ENCODE measurements around the gene ANAPC10. TPM values are rescaled to one million over a fixed set of nuclear protein-coding genes. Genes with fewer than 3 reads are reported as not detected.

The ANAPC10 gene
- total and polyA plus RNA-seq, 2 experiments from 2014 or later = 34.4 to 59.2 TPM

DNA sequence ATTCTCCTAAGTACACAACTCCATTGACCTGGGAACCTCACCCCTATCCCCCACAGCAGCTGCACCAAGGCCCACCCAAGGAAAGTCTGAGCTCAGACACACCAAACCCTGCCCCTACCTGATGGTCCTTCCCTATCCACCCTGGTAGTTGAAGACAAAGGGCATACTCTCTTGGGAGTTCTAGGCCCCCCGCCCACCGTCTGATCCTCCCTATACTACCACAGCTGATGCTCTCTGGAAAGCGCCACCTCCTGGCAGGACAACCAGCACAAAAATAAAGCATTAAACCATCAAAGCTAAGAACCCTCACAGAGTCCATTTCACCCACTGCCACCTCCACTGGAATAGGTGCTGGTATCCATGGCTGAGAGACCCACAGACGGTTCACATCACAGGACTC lies 83.6 kb downstream of the ANAPC10 start:
- Histone ChIP-seq H3K27ac (ENCODE audit: low read depth) (no peak overlapping the region; the same call in 1 of the 2 replicates), H3F3A (replicated peaks; ENCODE audit: low read depth) (no peaks in the 10 kb centered on the region), H3K36me3 (ENCODE audit: insufficient read depth) (no peaks in the 10 kb centered on the region), H3K27me3 (ENCODE audit: insufficient read depth) (no peaks in the 10 kb centered on the region), H4K20me1 (replicated peaks; ENCODE audit: insufficient read depth) (no peaks in the 10 kb centered on the region), H2AFZ (no peak overlapping the region), H3K4me3 (no peak overlapping the region), H3K4me2 (no peak overlapping the region), H3K79me2 (replicated peaks; ENCODE audit: insufficient read depth) (peaks cover 52% of the 10 kb centered on the region), H3K4me1 (ENCODE audit: insufficient read depth) (peaks cover 5% of the 10 kb centered on the region; the same call in 1 of the 2 replicates), H3K9me2 (ENCODE audit: insufficient read depth) (no peaks in the 10 kb centered on the region)
- ATAC-seq = peak; percentile 31; the same call in 2 of the 3 replicates
- peak; percentile 35 for DNase-seq (ENCODE audit: low spot score)
- H3K4me1 Mint-ChIP-seq = peaks cover 16% of the 10 kb centered on the region
- H3K4me3 Mint-ChIP-seq = no peak overlapping the region
- H3K27ac Mint-ChIP-seq = peak overlapping the region; percentile 89
- TF ChIP-seq, protein P1, sequence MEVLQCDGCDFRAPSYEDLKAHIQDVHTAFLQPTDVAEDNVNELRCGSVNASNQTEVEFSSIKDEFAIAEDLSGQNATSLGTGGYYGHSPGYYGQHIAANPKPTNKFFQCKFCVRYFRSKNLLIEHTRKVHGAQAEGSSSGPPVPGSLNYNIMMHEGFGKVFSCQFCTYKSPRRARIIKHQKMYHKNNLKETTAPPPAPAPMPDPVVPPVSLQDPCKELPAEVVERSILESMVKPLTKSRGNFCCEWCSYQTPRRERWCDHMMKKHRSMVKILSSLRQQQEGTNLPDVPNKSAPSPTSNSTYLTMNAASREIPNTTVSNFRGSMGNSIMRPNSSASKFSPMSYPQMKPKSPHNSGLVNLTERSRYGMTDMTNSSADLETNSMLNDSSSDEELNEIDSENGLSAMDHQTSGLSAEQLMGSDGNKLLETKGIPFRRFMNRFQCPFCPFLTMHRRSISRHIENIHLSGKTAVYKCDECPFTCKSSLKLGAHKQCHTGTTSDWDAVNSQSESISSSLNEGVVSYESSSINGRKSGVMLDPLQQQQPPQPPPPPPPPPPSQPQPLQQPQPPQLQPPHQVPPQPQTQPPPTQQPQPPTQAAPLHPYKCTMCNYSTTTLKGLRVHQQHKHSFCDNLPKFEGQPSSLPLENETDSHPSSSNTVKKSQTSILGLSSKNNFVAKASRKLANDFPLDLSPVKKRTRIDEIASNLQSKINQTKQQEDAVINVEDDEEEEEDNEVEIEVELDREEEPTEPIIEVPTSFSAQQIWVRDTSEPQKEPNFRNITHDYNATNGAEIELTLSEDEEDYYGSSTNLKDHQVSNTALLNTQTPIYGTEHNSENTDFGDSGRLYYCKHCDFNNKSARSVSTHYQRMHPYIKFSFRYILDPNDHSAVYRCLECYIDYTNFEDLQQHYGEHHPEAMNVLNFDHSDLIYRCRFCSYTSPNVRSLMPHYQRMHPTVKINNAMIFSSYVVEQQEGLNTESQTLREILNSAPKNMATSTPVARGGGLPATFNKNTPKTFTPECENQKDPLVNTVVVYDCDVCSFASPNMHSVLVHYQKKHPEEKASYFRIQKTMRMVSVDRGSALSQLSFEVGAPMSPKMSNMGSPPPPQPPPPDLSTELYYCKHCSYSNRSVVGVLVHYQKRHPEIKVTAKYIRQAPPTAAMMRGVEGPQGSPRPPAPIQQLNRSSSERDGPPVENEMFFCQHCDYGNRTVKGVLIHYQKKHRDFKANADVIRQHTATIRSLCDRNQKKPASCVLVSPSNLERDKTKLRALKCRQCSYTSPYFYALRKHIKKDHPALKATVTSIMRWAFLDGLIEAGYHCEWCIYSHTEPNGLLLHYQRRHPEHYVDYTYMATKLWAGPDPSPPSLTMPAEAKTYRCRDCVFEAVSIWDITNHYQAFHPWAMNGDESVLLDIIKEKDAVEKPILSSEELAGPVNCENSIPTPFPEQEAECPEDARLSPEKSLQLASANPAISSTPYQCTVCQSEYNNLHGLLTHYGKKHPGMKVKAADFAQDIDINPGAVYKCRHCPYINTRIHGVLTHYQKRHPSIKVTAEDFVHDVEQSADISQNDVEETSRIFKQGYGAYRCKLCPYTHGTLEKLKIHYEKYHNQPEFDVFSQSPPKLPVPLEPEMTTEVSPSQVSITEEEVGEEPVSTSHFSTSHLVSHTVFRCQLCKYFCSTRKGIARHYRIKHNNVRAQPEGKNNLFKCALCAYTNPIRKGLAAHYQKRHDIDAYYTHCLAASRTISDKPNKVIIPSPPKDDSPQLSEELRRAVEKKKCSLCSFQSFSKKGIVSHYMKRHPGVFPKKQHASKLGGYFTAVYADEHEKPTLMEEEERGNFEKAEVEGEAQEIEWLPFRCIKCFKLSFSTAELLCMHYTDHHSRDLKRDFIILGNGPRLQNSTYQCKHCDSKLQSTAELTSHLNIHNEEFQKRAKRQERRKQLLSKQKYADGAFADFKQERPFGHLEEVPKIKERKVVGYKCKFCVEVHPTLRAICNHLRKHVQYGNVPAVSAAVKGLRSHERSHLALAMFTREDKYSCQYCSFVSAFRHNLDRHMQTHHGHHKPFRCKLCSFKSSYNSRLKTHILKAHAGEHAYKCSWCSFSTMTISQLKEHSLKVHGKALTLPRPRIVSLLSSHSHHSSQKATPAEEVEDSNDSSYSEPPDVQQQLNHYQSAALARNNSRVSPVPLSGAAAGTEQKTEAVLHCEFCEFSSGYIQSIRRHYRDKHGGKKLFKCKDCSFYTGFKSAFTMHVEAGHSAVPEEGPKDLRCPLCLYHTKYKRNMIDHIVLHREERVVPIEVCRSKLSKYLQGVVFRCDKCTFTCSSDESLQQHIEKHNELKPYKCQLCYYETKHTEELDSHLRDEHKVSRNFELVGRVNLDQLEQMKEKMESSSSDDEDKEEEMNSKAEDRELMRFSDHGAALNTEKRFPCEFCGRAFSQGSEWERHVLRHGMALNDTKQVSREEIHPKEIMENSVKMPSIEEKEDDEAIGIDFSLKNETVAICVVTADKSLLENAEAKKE (CRISPR knock-in tag; IDR thresholded peaks at IDR 0.05) = no peak
- TF ChIP-seq, protein P2, sequence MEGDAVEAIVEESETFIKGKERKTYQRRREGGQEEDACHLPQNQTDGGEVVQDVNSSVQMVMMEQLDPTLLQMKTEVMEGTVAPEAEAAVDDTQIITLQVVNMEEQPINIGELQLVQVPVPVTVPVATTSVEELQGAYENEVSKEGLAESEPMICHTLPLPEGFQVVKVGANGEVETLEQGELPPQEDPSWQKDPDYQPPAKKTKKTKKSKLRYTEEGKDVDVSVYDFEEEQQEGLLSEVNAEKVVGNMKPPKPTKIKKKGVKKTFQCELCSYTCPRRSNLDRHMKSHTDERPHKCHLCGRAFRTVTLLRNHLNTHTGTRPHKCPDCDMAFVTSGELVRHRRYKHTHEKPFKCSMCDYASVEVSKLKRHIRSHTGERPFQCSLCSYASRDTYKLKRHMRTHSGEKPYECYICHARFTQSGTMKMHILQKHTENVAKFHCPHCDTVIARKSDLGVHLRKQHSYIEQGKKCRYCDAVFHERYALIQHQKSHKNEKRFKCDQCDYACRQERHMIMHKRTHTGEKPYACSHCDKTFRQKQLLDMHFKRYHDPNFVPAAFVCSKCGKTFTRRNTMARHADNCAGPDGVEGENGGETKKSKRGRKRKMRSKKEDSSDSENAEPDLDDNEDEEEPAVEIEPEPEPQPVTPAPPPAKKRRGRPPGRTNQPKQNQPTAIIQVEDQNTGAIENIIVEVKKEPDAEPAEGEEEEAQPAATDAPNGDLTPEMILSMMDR (conservative IDR thresholded peaks at IDR 0.05; ENCODE audit: low read depth in 2 of 2) = peak; percentile 52 to 60
- peaks cover 3% of the 10 kb centered on the region for H3K27me3 Mint-ChIP-seq (ENCODE audit: insufficient read depth, low read depth, poor library complexity)
- peaks cover 42% of the 10 kb centered on the region for H3K36me3 Mint-ChIP-seq (ENCODE audit: low read depth)
- H3K9me3 Mint-ChIP-seq = peaks cover 24% of the 10 kb centered on the region; the same call in 2 of the 3 replicates

DNA sequence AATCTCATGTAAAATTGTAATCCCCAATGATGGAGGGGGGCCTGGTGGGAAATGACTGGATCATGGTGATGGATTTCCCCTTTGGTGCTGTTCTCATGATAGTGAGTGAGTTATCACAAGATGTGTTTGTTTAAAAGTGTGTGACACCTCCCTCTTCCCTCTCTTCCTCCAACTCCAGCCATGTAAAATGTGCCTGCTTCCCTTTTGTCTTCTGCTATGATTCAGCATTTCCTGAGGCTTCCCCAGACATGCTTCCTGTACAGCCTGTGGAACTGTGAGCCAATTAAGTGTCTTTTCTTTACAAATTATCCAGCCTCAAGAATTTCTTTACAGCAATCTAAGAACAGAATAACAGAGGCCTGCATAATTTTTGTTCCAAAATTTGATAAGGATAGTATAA lies 85.2 kb downstream of the ANAPC10 start:
- no peaks in the 10 kb centered on the region for H4K20me1 ChIP-seq (replicated peaks; ENCODE audit: insufficient read depth)
- peaks cover 57% of the 10 kb centered on the region for H3K79me2 ChIP-seq (replicated peaks; ENCODE audit: insufficient read depth)
- H3K27ac ChIP-seq (ENCODE audit: low read depth) = no peak overlapping the region
- H3K27me3 Mint-ChIP-seq (ENCODE audit: insufficient read depth, low read depth, poor library complexity) = peaks cover 3% of the 10 kb centered on the region
- no peak overlapping the region for H2AFZ ChIP-seq
- no peak overlapping the region for H3K4me3 Mint-ChIP-seq
- no peak overlapping the region for H3K4me2 ChIP-seq
- H3K4me1 ChIP-seq (ENCODE audit: insufficient read depth) = peaks cover 5% of the 10 kb centered on the region; the same call in 1 of the 2 replicates
- DNase-seq (ENCODE audit: low spot score) (no peak), ATAC-seq (no peak)
- peaks cover 19% of the 10 kb centered on the region; the same call in 2 of the 3 replicates for H3K9me3 Mint-ChIP-seq
- H3K36me3 ChIP-seq (ENCODE audit: insufficient read depth) = no peaks in the 10 kb centered on the region
- no peaks in the 10 kb centered on the region for H3K9me2 ChIP-seq (ENCODE audit: insufficient read depth)
- peaks cover 16% of the 10 kb centered on the region for H3K4me1 Mint-ChIP-seq
- no peaks in the 10 kb centered on the region for H3F3A ChIP-seq (replicated peaks; ENCODE audit: low read depth)
- H3K27me3 ChIP-seq (ENCODE audit: insufficient read depth) = no peaks in the 10 kb centered on the region
- no peak overlapping the region for H3K4me3 ChIP-seq
- H3K36me3 Mint-ChIP-seq (ENCODE audit: low read depth) = peaks cover 36% of the 10 kb centered on the region
- peak overlapping the region; percentile 87 for H3K27ac Mint-ChIP-seq
- TF ChIP-seq EZH2 (IDR thresholded peaks at IDR 0.05; ENCODE audit: low read depth, unreplicated experiment) (no peak), NANOG (IDR thresholded peaks at IDR 0.05; ENCODE audit: borderline replicate concordance) (no peak), ZNF114 (CRISPR knock-in tag; IDR thresholded peaks at IDR 0.05) (no peak), STAT1 (IDR thresholded peaks at IDR 0.05; ENCODE audit: unreplicated experiment) (no peak)
- TF ChIP-seq, protein P2 (conservative IDR thresholded peaks at IDR 0.05; ENCODE audit: low read depth in 2 of 2) = no peak
- TF ChIP-seq, protein P3, sequence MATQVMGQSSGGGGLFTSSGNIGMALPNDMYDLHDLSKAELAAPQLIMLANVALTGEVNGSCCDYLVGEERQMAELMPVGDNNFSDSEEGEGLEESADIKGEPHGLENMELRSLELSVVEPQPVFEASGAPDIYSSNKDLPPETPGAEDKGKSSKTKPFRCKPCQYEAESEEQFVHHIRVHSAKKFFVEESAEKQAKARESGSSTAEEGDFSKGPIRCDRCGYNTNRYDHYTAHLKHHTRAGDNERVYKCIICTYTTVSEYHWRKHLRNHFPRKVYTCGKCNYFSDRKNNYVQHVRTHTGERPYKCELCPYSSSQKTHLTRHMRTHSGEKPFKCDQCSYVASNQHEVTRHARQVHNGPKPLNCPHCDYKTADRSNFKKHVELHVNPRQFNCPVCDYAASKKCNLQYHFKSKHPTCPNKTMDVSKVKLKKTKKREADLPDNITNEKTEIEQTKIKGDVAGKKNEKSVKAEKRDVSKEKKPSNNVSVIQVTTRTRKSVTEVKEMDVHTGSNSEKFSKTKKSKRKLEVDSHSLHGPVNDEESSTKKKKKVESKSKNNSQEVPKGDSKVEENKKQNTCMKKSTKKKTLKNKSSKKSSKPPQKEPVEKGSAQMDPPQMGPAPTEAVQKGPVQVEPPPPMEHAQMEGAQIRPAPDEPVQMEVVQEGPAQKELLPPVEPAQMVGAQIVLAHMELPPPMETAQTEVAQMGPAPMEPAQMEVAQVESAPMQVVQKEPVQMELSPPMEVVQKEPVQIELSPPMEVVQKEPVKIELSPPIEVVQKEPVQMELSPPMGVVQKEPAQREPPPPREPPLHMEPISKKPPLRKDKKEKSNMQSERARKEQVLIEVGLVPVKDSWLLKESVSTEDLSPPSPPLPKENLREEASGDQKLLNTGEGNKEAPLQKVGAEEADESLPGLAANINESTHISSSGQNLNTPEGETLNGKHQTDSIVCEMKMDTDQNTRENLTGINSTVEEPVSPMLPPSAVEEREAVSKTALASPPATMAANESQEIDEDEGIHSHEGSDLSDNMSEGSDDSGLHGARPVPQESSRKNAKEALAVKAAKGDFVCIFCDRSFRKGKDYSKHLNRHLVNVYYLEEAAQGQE (IDR thresholded peaks at IDR 0.05; ENCODE audit: unreplicated experiment) = no peak

All from GM23338 (cell line).